ENCODE measurements around the gene CLASRP.

The CLASRP gene

DNA sequence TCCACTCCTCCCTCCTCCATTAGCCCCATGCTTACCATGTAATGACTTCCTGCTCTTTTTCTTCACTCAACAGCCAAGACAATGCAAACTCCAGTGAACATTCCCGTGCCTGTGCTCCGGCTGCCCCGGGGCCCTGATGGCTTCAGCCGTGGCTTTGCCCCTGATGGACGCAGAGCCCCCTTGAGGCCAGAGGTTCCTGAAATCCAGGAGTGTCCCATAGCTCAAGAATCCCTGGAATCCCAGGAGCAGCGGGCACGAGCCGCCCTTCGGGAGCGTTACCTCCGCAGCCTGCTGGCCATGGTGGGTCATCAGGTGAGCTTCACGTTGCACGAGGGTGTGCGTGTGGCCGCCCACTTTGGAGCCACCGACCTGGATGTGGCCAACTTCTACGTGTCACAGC is 51.2 kb downstream of the CLASRP start:
- no peak overlapping the region for H3K4me3 ChIP-seq (ENCODE audit: low read depth, low read length)
- TF ChIP-seq, protein P1, sequence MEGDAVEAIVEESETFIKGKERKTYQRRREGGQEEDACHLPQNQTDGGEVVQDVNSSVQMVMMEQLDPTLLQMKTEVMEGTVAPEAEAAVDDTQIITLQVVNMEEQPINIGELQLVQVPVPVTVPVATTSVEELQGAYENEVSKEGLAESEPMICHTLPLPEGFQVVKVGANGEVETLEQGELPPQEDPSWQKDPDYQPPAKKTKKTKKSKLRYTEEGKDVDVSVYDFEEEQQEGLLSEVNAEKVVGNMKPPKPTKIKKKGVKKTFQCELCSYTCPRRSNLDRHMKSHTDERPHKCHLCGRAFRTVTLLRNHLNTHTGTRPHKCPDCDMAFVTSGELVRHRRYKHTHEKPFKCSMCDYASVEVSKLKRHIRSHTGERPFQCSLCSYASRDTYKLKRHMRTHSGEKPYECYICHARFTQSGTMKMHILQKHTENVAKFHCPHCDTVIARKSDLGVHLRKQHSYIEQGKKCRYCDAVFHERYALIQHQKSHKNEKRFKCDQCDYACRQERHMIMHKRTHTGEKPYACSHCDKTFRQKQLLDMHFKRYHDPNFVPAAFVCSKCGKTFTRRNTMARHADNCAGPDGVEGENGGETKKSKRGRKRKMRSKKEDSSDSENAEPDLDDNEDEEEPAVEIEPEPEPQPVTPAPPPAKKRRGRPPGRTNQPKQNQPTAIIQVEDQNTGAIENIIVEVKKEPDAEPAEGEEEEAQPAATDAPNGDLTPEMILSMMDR (IDR thresholded peaks at IDR 0.05; ENCODE audit: borderline replicate concordance, insufficient read depth, low read depth, low read length) = no peak

DNA sequence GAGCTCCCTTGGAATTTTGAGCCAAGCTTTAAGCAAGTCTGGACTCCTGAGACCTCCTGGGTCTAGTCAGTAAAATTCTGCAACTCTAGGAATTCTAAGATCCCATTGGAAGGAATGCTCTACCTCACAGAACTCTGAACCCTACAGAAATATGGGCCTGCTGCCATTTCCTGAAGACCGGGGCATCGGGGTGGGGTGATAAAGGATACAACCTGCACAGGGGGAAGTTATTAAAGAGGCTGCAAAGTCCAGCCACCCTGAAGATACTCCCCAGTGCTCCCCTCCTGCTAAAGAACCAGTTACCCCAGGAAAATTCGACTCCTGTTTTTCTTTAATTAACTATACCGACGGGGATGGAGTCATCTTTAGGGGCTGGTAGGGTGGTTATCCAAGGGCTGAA is 51.8 kb downstream of the CLASRP start:
- TF ChIP-seq, protein P1 (IDR thresholded peaks at IDR 0.05; ENCODE audit: borderline replicate concordance, insufficient read depth, low read depth, low read length) = no peak
- no peak overlapping the region for H3K4me3 ChIP-seq (ENCODE audit: low read depth, low read length)

GRCh38 chr19:45091031-45091923 is 52.4 kb downstream of the CLASRP start:
- TF ChIP-seq, protein P1 (IDR thresholded peaks at IDR 0.05; ENCODE audit: borderline replicate concordance, insufficient read depth, low read depth, low read length) = no peak
- peak overlapping the region; percentile 82 for H3K4me3 ChIP-seq (ENCODE audit: low read depth, low read length)

- TF ChIP-seq, protein P1 (IDR thresholded peaks at IDR 0.05; ENCODE audit: borderline replicate concordance, insufficient read depth, low read depth, low read length) = peak; percentile 47; the same call in 1 of the 2 replicates
Observed at GRCh38 chr19:45092747-45093678, 54.2 kb downstream of the CLASRP start, which contains the start of gene PPP1R37. PPP1R37 (plus strand) TSS chr19:45093179; CDS start chr19:45093326, 147 bp downstream.

DNA sequence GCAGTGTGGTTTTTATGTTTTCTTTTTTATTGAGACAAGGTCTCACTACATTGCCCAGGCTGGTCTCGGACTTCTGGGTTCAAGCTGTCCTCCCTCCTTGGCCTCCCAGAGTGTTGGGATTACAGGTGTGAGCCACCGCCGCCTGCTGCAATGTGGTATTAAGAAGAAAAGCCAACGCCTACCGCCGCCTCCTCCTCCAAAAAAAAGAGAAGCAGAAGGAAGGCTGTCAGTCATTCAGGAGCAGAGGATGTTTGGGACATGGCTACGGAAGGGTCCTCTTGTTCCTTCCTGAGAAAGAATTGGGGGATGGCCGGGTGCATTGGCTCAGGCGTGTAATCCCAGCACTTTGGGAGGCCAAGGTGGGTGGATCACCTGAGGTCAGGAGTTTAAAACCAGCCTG is 55.3 kb downstream of the CLASRP start:
- H3K4me3 ChIP-seq (ENCODE audit: low read depth, low read length) = peak overlapping the region; percentile 82
- TF ChIP-seq, protein P1 (IDR thresholded peaks at IDR 0.05; ENCODE audit: borderline replicate concordance, insufficient read depth, low read depth, low read length) = no peak

More at GRCh38 chr19:45092747-45093678, 54.2 kb downstream of the CLASRP start, which contains the start of gene PPP1R37:
- peak within 1 kb of the TSS; percentile 82 for H3K4me3 ChIP-seq (ENCODE audit: low read depth, low read length)

DNA sequence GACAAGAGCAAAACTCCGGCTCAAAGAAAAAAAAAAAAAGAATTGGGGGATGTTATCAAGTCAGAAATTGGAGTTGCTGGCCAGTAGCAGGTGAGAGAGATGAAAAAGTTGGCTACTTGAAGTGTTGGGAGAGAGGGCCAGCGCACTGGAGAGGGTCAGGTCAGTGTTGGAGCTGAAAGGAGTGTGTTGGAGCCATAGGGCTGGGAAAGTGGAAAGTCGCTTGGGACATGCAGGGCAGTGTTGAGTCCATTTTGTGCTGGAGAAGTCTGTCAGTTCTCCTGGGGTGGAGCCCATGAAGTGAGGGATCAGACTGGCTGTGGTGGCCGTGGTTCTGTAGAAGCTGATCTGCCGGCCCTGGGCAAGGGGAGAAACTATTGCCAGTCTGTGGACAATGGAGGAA is 55.9 kb downstream of the CLASRP start:
- H3K4me3 ChIP-seq (ENCODE audit: low read depth, low read length) = no peak overlapping the region
- TF ChIP-seq, protein P1 (IDR thresholded peaks at IDR 0.05; ENCODE audit: borderline replicate concordance, insufficient read depth, low read depth, low read length) = no peak

All from GM12875 (cell line).